Stimulated activated CD8-positive, alpha-beta memory T cell treated with anti-CD3 and anti-CD28 coated beads, Interleukin-2, amount 100 ng/mL, for 1 hour (primary cell): ENCODE results near the gene GNB1L.
"Not testable (repeated sequence)": the region's sequence is repeated elsewhere in the genome, so short reads cannot be mapped to it uniquely, and the experiment has no call there.

Source experiments
- DNase-seq, 2 donors: peaks; one replicate each; pipeline ENCODE4 v3.0.0-alpha.2; 2020; ENCODE audit warnings: low read depth in 2 of 2

GNB1L gene

DNA sequence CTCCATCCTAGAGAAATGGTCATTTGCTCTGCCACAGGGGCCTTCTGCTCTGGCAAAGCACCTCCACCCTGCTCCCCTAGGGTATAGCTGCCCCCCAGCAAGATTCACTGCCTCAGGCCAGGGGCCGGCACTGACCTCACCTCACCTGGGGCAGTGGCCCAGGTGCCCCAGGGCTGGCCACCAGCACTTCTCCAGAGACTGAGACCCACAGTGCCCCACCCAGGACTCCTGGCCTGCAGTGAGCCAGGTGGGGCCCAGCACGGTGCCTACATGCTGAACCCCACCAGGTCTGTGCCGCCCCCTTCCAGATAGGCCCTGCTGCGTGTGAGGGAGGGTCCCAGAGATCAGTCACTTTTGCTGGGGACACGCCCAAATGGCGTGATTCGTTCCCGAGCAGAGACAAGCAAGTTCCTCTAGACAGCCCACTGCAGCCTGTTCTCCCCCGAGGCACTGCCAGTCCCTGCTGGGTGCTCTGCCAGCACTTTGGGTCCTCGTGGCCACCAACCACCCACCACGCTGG lies 10.8 kb downstream of the GNB1L start:
- DNase-seq, result no peak

GRCh38 chr22:19843107-19843856 lies 11.4 kb downstream of the GNB1L start:
- no peak for DNase-seq

- no peak for DNase-seq
Measured at GRCh38 chr22:19842393-19843106, 12.1 kb downstream of the GNB1L start.

DNA sequence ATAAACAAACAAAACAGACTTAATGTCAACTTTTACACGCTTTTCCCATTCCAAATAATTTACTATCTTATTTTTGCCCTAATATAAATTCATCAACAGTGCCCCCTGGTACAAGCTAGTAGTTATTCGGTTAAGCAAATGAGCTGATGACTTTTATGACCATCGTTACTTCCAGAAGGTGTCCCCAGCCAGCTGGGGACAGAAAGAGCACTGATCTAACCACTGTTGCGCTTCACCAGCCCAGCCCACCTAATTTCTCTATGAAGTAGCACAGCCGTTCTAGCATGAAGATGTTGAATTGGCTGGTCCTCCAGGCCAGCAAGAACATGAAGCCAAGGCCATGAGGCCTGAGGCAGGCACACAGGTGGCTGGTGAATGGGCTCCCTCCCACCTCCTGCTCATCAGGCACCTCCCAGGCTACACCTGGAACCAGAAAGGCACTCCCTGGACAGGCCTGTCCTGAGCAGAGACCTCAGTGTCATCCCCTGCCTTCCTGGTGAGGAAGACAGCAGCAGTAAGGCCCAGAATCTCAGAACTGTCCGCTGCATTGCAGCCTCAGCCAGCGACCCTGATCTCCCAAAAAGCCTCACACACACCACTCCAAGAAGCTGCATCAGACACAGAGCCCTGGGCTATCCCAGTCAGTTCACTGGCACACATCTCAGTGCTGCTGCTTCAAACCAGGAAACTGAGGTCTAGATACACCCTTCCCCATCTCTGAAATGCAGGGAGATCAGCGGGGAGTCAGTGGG lies 12.9 kb downstream of the GNB1L start:
- no peak for DNase-seq

GRCh38 chr22:19840955-19841640 lies 13.6 kb downstream of the GNB1L start:
- DNase-seq, result no peak

DNA sequence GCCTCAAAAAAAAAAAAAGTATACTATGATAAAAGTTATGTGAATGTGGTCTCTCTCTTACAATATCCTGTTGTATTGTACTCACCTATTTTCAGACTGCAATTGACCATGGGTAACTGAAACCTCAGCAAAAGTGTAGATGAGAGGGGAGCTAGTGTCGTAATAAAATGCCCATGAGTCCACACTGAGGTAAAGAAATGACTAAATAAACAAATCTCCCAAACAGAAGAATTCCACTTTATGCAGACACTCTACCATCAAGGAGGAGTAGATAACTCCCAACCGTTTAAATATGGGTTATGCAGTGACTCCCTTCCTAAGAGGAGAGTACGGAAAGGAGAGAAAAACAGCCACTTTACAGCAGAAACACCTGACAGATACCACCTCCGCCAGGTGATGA lies 14.6 kb downstream of the GNB1L start:
- DNase-seq, result no peak

DNA sequence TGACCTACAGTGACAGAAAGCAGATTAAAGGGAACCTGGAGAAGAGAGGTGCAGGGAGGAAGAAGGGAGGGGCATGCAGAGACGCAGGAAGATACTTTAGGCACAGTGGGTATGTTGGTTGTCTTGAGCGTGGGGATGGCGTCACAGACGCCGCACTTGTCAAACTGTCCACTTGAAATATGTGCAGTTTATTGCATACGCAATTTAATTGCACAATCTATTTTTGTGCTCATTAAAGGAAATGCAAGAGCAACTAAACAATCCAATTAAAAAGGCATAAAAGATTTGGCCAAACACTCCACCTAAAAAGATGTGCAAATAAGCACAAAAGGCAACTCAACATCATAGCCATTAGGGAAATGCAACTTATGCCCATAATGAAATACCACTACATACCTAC lies 16.8 kb downstream of the GNB1L start:
- DNase-seq, result no peak

DNA sequence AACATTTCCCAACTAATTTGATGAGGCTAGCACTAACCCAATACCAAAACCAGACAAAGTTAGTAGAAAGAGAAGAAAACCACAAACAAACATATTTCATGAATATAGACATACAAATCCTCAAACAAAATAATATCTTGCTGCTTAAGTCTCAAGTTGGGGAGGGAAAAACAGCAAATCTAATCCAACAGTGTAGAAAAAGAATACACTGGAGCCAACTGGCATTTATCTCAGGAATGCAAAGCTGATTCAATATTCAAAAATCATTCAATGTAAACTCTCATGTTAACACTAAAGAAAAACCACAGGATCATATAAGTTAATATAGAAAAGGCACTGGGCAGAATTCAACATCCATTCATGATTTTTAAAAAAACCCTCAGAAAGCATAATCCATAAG lies 18.2 kb downstream of the GNB1L start:
- no peak for DNase-seq

DNA sequence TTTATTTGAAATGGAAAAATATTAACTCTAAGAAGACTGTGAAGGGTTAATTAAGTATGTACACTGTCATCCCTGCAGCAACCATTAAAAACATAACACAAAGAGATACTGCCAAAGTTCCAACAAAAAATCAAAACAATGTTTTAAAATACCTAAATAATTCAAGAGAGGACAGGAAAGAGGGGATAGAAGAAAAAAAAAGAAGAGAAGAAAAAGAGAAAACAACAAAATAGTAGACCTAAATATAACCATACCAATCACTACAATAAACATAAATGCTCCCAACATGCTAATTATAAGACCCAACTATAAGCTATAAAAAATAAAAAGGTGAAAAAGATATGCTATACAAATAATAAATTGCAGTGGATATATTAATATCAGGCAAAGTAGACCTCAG lies 20.1 kb downstream of the GNB1L start:
- no peak for DNase-seq

GRCh38 chr22:19833327-19833726 lies 21.3 kb downstream of the GNB1L start:
- not testable (repeated sequence) for DNase-seq

GRCh38 chr22:19832476-19833108 lies 22.1 kb downstream of the GNB1L start:
- no peak for DNase-seq

GRCh38 chr22:19831979-19832378 lies 22.7 kb downstream of the GNB1L start:
- not testable (repeated sequence) for DNase-seq

DNA sequence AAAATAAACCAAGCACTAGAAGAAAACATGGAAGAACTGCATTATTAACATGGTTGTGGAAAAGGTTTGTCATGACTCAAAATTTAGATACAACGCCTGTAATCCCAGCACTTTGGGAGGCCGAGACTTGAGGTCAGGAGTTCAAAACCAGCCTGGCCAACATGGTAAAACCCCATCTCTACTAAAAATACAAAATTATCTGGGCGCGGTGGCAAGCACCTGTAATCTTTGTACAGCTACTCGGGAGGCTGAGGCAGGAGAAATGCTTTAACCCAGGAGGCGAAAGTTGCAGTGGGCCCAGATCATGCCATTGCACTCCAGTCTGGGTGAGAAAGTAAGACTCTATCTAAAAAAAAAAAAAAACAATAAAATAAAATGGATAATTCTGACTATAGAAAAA lies 23.7 kb downstream of the GNB1L start:
- DNase-seq, result no peak

- no peak for DNase-seq
Measured at GRCh38 chr22:19828035-19828401, 26.7 kb downstream of the GNB1L start.

GRCh38 chr22:19827341-19828034 lies 27.2 kb downstream of the GNB1L start:
- DNase-seq, result no peak

DNA sequence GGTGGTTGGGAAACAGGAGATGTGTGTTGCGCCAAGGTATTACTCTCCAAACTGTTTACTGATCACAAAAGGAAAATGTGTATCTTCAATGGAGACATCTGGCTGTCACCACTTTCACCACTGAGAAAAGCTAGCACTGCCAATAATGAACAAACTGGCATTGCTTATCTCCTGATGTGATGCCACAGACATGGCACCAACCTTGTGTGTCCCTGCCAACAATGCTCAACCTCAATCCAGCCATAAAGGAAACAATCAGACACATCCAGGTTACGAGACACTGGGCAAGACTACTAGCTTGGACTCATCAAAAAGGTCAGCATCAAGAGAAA lies 28.1 kb downstream of the GNB1L start:
- DNase-seq, result no peak

DNA sequence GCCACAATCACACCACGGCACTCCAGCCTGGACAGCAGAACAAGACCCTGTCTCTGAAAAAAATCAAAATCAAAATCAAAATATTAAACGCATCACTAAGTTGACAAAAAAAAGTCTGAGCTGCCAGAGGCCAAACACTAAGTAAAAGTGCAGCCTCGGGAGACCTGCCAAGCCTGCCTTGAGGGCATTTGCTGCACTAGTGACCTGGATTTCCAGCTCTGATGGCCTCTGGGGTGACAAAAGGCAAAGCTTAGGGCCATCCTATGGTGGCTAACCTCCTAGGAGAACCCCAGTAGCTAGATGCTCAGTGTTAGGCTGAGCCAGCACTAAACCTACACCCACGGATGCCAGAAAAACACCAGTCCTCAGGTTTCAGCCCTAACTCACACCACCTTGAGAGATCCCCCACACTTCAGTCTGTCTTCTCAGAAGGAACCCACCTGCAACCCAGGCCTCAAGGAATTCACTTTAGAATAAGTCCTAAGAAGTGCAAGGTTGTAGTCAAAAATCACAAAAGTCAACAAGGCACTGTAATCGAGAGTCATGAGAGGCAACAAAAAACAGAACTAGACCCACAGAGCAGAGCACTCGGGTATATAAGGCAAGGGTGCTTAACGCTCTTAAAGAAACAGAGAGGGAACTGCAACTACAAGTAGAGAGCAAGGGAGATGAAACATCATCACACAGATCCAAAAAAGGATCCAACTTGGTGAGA lies 28.6 kb downstream of the GNB1L start:
- DNase-seq, result no peak

DNA sequence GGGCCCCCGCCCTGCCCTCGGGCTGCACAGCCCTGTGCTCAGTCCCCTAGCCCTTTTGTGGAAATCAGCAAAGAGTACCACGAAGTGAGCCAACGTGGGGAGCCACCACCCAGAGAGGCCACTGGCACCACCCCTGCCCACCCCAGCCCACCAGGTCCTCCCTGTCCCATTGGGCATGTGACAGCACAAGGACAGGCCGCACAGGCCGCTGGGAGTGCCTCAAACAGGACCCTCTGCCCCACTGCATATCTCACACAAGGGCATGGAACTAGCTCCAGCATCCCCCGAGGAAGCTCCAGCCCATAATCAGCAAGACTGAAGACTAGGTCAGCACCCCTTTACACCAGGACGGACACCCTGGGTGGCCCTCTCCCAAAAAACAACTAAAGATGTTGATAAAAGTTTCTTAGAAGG lies 29.7 kb downstream of the GNB1L start:
- no peak for DNase-seq

- no peak for DNase-seq
Measured at GRCh38 chr22:19824212-19824925, 30.3 kb downstream of the GNB1L start.

DNA sequence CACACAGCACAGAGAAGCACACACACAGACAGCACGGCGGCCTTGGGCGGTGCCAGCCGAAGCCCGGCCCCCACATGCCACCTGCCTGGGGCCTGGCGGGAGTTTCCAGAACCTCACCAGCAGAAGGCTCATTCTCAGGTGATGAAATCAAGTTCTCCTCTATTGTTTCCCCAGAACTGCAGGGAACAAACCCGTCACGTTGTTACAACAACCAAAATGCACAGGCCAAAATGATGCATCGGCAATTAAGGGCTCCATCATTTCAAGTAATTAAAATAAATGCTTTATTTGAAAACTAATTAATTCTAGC lies 30.8 kb downstream of the GNB1L start:
- DNase-seq, result no peak
